NCI-H1694 treated with DMSO at 0.1 percent for 48 hours (cell line): ENCODE data around the gene CROCC2.
A peak's percentile ranks its signal among the peaks of the same experiment; 100 is the strongest.
"Not testable (repeated sequence)": the region's sequence is repeated elsewhere in the genome, so short reads cannot be mapped to it uniquely, and the experiment has no call there.

Experiments
- DNase-seq: peaks from one replicate; lab custom pipeline; 2025; lab: John Stamatoyannopoulos, UW

Gene CROCC2

GRCh38 chr2:240966906-240967680, 61.0 kb downstream of the CROCC2 start:
- DNase-seq: no peak

GRCh38 chr2:240967681-240968621, 61.8 kb downstream of the CROCC2 start:
- DNase-seq: no peak

- no peak for DNase-seq
These were observed 62.8 kb downstream of the CROCC2 start for GRCh38 chr2:240968731-240969624.

GRCh38 chr2:240970104-240970503, 64.0 kb downstream of the CROCC2 start:
- DNase-seq: no peak

GRCh38 chr2:240970816-240971215, 64.7 kb downstream of the CROCC2 start:
- no peak for DNase-seq

GRCh38 chr2:240972201-240972600, 66.1 kb downstream of the CROCC2 start:
- DNase-seq: no peak

GRCh38 chr2:240972636-240973521, 66.7 kb downstream of the CROCC2 start:
- no peak for DNase-seq

GRCh38 chr2:240974771-240975572, 68.8 kb downstream of the CROCC2 start:
- no peak for DNase-seq

GRCh38 chr2:240975903-240976302, 69.8 kb downstream of the CROCC2 start:
- DNase-seq: not testable (repeated sequence)

GRCh38 chr2:240981280-240981679, 75.1 kb downstream of the CROCC2 start:
- DNase-seq: no peak

GRCh38 chr2:240981871-240982800, 76.0 kb downstream of the CROCC2 start:
- DNase-seq: no peak

- no peak for DNase-seq
These were observed 76.7 kb downstream of the CROCC2 start for GRCh38 chr2:240982821-240983281.

GRCh38 chr2:240983361-240983995, 77.3 kb downstream of the CROCC2 start:
- DNase-seq: peak; percentile 13

GRCh38 chr2:240983996-240984498, 77.9 kb downstream of the CROCC2 start:
- DNase-seq: no peak

GRCh38 chr2:240985881-240986786, 80.0 kb downstream of the CROCC2 start:
- DNase-seq: no peak

GRCh38 chr2:240986787-240987411, 80.8 kb downstream of the CROCC2 start:
- DNase-seq: no peak

- DNase-seq: no peak
These were observed 81.5 kb downstream of the CROCC2 start for GRCh38 chr2:240987588-240987987.
